NCI-H1694 treated with DMSO at 0.1 percent for 48 hours (cell line): ENCODE measurements around the gene TMED8.
"Not testable (repeated sequence)": the region's sequence is repeated elsewhere in the genome, so short reads cannot be mapped to it uniquely, and the experiment has no call there.

Source experiments
- DNase-seq: peaks from one replicate; lab custom pipeline; 2025; lab: John Stamatoyannopoulos, UW

Gene TMED8

GRCh38 chr14:77322250-77322902 is 54.5 kb downstream of the TMED8 start:
- DNase-seq: no peak

GRCh38 chr14:77320238-77320935 is 56.5 kb downstream of the TMED8 start, which contains the start of gene POMT2:
Gene POMT2 (minus strand): TSS chr14:77320883. CDS start chr14:77320681, 202 bp downstream.
- peak; percentile 90 for DNase-seq

- peak; percentile 49 for DNase-seq
Measured at GRCh38 chr14:77319422-77319821, 57.5 kb downstream of the TMED8 start.

GRCh38 chr14:77318756-77319155 is 58.1 kb downstream of the TMED8 start:
- DNase-seq: not testable (repeated sequence)

GRCh38 chr14:77318006-77318553 is 58.8 kb downstream of the TMED8 start:
- no peak for DNase-seq

GRCh38 chr14:77316872-77317301 is 60.0 kb downstream of the TMED8 start:
- no peak for DNase-seq

- no peak for DNase-seq
Measured at GRCh38 chr14:77316195-77316505, 60.7 kb downstream of the TMED8 start.

- no peak for DNase-seq
Measured at GRCh38 chr14:77314539-77315457, 62.1 kb downstream of the TMED8 start.

GRCh38 chr14:77314043-77314442 is 62.9 kb downstream of the TMED8 start:
- no peak for DNase-seq

GRCh38 chr14:77313371-77313770 is 63.5 kb downstream of the TMED8 start:
- no peak for DNase-seq

- no peak for DNase-seq
Measured at GRCh38 chr14:77311217-77311616, 65.7 kb downstream of the TMED8 start.

- peak; percentile 15 for DNase-seq
Measured at GRCh38 chr14:77310026-77310425, 66.9 kb downstream of the TMED8 start.

GRCh38 chr14:77309131-77309530 is 67.8 kb downstream of the TMED8 start:
- no peak for DNase-seq

GRCh38 chr14:77306851-77307496 is 69.9 kb downstream of the TMED8 start:
- peak; percentile 76 for DNase-seq

GRCh38 chr14:77306416-77306815 is 70.5 kb downstream of the TMED8 start:
- DNase-seq: peak; percentile 53

- peak; percentile 39 for DNase-seq
Measured at GRCh38 chr14:77305696-77306095, 71.2 kb downstream of the TMED8 start.

GRCh38 chr14:77303417-77304156 is 73.3 kb downstream of the TMED8 start:
- no peak for DNase-seq

GRCh38 chr14:77302926-77303325 is 74.0 kb downstream of the TMED8 start:
- DNase-seq: no peak

GRCh38 chr14:77301103-77301502 is 75.8 kb downstream of the TMED8 start:
- peak; percentile 88 for DNase-seq

- DNase-seq: no peak
Measured at GRCh38 chr14:77299771-77300170, 77.1 kb downstream of the TMED8 start.

GRCh38 chr14:77296906-77297305 is 80.0 kb downstream of the TMED8 start:
- DNase-seq: no peak
